Breast epithelium (tissue), 3 donors: ENCODE results near the gene PRXL2A.

Source experiments
- POLR2A ChIP-seq: fragments of 450-650 bp; IDR thresholded peaks from one replicate; pipeline ENCODE4 v1.6.1; 2016; ENCODE audit warnings: antibody characterized with exemption, mild to moderate bottlenecking, moderate library complexity
- POLR2AphosphoS5 ChIP-seq, 3 donors: sonication (generic); formaldehyde crosslinking; IDR thresholded peaks; one replicate each; pipeline ENCODE4 v1.6.1; 2017; ENCODE audit warnings: antibody characterized with exemption in 3 of 3
- TF ChIP-seq, protein P1 (sequence below), 3 donors: fragments of 450-650 bp; IDR thresholded peaks; one replicate each; pipeline ENCODE4 v1.5.1; 2016 to 2017; ENCODE audit warnings: antibody characterized with exemption in 3 of 3, mild to moderate bottlenecking in 3 of 3, moderate library complexity in 3 of 3

DNA sequence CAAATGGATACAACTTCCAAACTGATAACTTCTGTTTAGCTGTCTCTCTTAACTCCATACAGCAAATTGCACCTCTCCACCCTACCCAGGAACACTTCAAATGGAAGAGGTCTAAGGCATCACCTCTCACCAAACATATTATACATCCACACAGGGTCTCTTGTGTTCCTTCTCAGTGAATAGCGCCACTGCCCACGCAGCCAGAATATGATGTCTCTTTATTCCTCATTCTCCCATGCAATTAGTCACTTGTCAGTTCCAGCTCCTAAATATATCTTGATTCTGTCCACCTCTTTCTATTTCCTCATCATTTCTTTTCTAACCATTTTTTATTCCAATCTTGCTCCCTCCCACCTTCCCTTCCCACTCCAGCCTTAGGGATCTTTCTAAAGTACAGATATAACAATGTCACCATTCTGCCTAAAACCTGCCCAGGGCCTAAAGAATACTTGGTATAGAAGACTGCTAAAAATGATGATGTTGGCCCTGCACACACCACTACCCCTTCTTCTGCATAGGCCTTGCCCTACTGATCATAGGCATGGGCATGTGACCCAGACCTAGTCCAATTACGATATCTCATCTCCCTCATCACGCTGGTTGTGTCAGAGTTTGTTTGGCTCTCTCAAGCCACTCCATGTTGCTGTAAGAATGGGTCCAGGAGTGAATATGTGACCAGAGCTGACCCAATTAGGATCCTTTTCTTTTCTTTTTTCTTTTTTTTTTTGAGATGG lies 40.0 kb downstream of the PRXL2A start:
- TF ChIP-seq, protein P1, sequence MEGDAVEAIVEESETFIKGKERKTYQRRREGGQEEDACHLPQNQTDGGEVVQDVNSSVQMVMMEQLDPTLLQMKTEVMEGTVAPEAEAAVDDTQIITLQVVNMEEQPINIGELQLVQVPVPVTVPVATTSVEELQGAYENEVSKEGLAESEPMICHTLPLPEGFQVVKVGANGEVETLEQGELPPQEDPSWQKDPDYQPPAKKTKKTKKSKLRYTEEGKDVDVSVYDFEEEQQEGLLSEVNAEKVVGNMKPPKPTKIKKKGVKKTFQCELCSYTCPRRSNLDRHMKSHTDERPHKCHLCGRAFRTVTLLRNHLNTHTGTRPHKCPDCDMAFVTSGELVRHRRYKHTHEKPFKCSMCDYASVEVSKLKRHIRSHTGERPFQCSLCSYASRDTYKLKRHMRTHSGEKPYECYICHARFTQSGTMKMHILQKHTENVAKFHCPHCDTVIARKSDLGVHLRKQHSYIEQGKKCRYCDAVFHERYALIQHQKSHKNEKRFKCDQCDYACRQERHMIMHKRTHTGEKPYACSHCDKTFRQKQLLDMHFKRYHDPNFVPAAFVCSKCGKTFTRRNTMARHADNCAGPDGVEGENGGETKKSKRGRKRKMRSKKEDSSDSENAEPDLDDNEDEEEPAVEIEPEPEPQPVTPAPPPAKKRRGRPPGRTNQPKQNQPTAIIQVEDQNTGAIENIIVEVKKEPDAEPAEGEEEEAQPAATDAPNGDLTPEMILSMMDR (IDR thresholded peaks at IDR 0.05): no peak
- TF ChIP-seq POLR2A: no peak
- TF ChIP-seq POLR2AphosphoS5 (IDR thresholded peaks at IDR 0.05): no peak
